ENCODE data around the gene KIF26A. TPM values are rescaled to one million over a fixed set of nuclear protein-coding genes. Genes with fewer than 3 reads are reported as not detected.

Gene KIF26A
- total and polyA plus RNA-seq, 2 of the 4 experiments (the other 2 are of a cell fraction) = not detected

DNA sequence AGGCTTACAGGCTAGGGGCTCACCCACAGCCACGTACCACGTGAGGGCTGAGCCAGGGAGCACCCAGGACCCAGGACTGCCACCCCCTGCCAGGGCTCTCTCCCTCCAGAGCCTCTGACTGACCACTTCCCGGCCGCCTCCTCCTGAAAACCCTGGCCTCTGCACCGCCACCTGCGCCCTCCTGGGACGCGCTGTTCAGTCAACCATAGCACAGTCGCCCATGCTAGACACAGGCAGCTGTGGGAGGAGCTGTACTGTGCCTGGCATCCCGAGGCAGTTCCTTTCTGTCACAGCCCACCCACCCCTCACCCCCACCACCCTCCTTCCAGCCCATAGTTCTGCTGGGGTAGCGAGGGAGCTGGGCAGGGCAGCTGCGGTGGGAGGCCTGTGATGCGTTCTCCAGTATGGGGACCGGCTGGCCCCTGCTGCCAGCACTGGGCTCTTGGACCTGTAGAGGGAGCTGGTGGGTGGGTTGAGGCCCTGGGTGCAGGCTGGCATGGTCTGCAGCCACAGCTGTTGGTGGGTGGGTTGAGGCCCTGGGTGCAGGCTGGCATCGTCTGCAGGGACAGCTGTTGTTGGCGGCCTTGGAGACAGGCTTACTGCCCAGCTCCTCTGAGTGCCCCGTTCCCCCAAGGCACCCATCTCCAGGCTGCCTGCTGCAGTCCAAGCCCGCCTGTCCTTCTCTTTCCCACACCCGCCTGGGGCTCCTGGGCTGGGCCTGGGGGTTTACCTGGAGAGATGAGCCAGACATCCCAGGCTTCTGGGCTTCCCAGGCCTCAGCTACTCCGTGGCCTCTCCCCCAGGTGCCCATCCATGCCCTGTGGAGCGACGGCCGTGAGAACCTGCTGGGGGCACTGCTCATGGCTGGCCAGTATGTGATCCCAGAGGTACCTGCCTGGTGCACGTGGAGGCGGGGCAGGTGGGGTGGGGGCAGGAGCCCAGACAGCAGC is 41.4 kb upstream of the KIF26A start:
- intact Hi-C loops (cut with micrococcal nuclease) = no loop called here
- BruUV-seq (replicated peaks) = no TSS peak
- 65% methylated on average over 6 of the region's 25 CpGs; no CpG with 5 or more reads in 1 of the 2 experiments for WGBS, 2 experiments (ENCODE audit: extremely low coverage in 2 of 2, insufficient read length in 1 of 2)
- Histone ChIP-seq H2BK15ac (ENCODE audit: low read depth, low read length) (no peak overlapping the region), H3K14ac (replicated peaks; ENCODE audit: low read depth, low read length) (no peak overlapping the region), H3K9me1 (ENCODE audit: insufficient read depth, low read length) (no peaks in the 10 kb centered on the region), H3K4me1 (ENCODE audit: control insufficient read depth, insufficient read depth, low read length) (no peaks in the 10 kb centered on the region), H2AK9ac (replicated peaks; ENCODE audit: low read depth, low read length, poor library complexity) (no peak overlapping the region), H4K91ac (ENCODE audit: insufficient read depth, low read depth, low read length) (no peak overlapping the region), H2BK120ac (ENCODE audit: low read depth, low read length) (no peak overlapping the region), H3K79me1 (ENCODE audit: low read depth in 1 of 2, low read length in 2 of 2) (no peaks in the 10 kb centered on the region), H3K23ac (ENCODE audit: low read depth, low read length) (no peak overlapping the region), H4K8ac (ENCODE audit: low read depth in 2 of 2, low read length in 2 of 2) (no peak overlapping the region), H3K18ac (ENCODE audit: low read depth, low read length) (no peak overlapping the region), H3K4me3 (ENCODE audit: insufficient read depth, low read depth, low read length) (no peak overlapping the region), H3K56ac (ENCODE audit: extremely low read depth, insufficient read depth, low read length) (no peak overlapping the region), H4K20me1 (ENCODE audit: insufficient read depth, low read length) (no peaks in the 10 kb centered on the region), H3K9me3 (ENCODE audit: control insufficient read depth, insufficient read depth, low read length) (no peaks in the 10 kb centered on the region), H3K27ac (ENCODE audit: insufficient read depth, low read length) (no peak overlapping the region), H3K4ac (ENCODE audit: low read depth, low read length) (no peak overlapping the region), H2AK5ac (ENCODE audit: low read depth, low read length) (no peak overlapping the region), H4K5ac (ENCODE audit: low read depth, low read length) (no peak overlapping the region), H2BK20ac (ENCODE audit: low read depth, low read length) (no peak overlapping the region), H3K4me2 (ENCODE audit: low read depth, low read length) (no peak overlapping the region), H2AFZ (replicated peaks; ENCODE audit: low read length, poor library complexity) (no peak overlapping the region), H2BK5ac (ENCODE audit: low read depth, low read length, poor library complexity, severe bottlenecking) (no peak overlapping the region), H3K27me3 (ENCODE audit: control insufficient read depth, insufficient read depth, low read length) (no peaks in the 10 kb centered on the region), H3K36me3 (ENCODE audit: control insufficient read depth, insufficient read depth, low read length) (no peaks in the 10 kb centered on the region), H3K9ac (ENCODE audit: low read depth, low read length) (no peak overlapping the region)
- POLR2A ChIA-PET (ENCODE audit: unreplicated experiment) = no interaction called here
- dilution Hi-C loops (cut with HindIII; ENCODE audit: low sequenced_read_pairs, unreplicated experiment) = no loop called here
- ATAC-seq (ENCODE audit: low read depth) = no peak
- no peak for DNase-seq
- in situ Hi-C loops (cut with MboI; ENCODE audit: low sequenced_read_pairs) = loop anchor here (25.0 kb wide), 2 partner anchors 465 to 540 kb away; no protein-coding TSS in a partner anchor
- CTCF ChIA-PET = interaction anchor here (0.5 kb wide), 1 partner anchor 523 kb away, joined by 3 read pairs; no protein-coding TSS in a partner anchor
- TF ChIP-seq, protein P1, sequence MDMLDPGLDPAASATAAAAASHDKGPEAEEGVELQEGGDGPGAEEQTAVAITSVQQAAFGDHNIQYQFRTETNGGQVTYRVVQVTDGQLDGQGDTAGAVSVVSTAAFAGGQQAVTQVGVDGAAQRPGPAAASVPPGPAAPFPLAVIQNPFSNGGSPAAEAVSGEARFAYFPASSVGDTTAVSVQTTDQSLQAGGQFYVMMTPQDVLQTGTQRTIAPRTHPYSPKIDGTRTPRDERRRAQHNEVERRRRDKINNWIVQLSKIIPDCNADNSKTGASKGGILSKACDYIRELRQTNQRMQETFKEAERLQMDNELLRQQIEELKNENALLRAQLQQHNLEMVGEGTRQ (IDR thresholded peaks at IDR 0.05; ENCODE audit: low read depth, low read length) = no peak
- no peak for TF ChIP-seq MAFK (IDR thresholded peaks at IDR 0.05; ENCODE audit: low read depth, low read length)
- TF ChIP-seq RAD21 (IDR thresholded peaks at IDR 0.05; ENCODE audit: low read length) = no peak
- TF ChIP-seq FOS (IDR thresholded peaks at IDR 0.05; ENCODE audit: low read depth, low read length) = no peak
- TF ChIP-seq POLR2A (IDR thresholded peaks at IDR 0.05; ENCODE audit: low read depth, low read length) = no peak
- TF ChIP-seq SMC3 (IDR thresholded peaks at IDR 0.05; ENCODE audit: low read depth, low read length) = no peak
- TF ChIP-seq NFE2L2 (IDR thresholded peaks at IDR 0.05; ENCODE audit: low read depth, low read length) = no peak
- no peak for TF ChIP-seq BHLHE40 (IDR thresholded peaks at IDR 0.05; ENCODE audit: low read depth, low read length)
- TF ChIP-seq, protein P2, sequence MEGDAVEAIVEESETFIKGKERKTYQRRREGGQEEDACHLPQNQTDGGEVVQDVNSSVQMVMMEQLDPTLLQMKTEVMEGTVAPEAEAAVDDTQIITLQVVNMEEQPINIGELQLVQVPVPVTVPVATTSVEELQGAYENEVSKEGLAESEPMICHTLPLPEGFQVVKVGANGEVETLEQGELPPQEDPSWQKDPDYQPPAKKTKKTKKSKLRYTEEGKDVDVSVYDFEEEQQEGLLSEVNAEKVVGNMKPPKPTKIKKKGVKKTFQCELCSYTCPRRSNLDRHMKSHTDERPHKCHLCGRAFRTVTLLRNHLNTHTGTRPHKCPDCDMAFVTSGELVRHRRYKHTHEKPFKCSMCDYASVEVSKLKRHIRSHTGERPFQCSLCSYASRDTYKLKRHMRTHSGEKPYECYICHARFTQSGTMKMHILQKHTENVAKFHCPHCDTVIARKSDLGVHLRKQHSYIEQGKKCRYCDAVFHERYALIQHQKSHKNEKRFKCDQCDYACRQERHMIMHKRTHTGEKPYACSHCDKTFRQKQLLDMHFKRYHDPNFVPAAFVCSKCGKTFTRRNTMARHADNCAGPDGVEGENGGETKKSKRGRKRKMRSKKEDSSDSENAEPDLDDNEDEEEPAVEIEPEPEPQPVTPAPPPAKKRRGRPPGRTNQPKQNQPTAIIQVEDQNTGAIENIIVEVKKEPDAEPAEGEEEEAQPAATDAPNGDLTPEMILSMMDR (conservative IDR thresholded peaks at IDR 0.05; ENCODE audit: low read depth, low read length) = no peak
- TF ChIP-seq CHD1 (IDR thresholded peaks at IDR 0.05; ENCODE audit: low read depth, low read length) = no peak
- TF ChIP-seq CEBPB (IDR thresholded peaks at IDR 0.05; ENCODE audit: low read depth, low read length) = no peak
- TF ChIP-seq RCOR1 (IDR thresholded peaks at IDR 0.05; ENCODE audit: insufficient replicate concordance, low read length) = no peak
- no peak for TF ChIP-seq MAZ (IDR thresholded peaks at IDR 0.05; ENCODE audit: borderline replicate concordance, low read depth, low read length)
- TF ChIP-seq, protein P3, sequence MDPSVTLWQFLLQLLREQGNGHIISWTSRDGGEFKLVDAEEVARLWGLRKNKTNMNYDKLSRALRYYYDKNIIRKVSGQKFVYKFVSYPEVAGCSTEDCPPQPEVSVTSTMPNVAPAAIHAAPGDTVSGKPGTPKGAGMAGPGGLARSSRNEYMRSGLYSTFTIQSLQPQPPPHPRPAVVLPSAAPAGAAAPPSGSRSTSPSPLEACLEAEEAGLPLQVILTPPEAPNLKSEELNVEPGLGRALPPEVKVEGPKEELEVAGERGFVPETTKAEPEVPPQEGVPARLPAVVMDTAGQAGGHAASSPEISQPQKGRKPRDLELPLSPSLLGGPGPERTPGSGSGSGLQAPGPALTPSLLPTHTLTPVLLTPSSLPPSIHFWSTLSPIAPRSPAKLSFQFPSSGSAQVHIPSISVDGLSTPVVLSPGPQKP (IDR thresholded peaks at IDR 0.05; ENCODE audit: borderline replicate concordance, low read depth, low read length) = no peak
- no peak for TF ChIP-seq RFX5 (IDR thresholded peaks at IDR 0.05; ENCODE audit: low read depth, low read length)

All from IMR-90 (cell line).